H1 (cell line): ENCODE results near the gene MAGI1. TPM values are rescaled to one million over a fixed set of nuclear protein-coding genes. Genes with fewer than 3 reads are reported as not detected.

Experiments used
- CTCF ChIA-PET: fragments of 300-600 bp; sonication (Branson Sonifier 250); formaldehyde crosslinking; loops from one replicate; lab custom pipeline; 2021; ENCODE audit not compliant: partially characterized antibody; lab: Charles Lee
- POLR2A ChIA-PET: fragments of 300-600 bp; sonication (Branson Sonifier 250); formaldehyde crosslinking; loops from one replicate; lab custom pipeline; 2021; ENCODE audit warnings: inconsistent platforms; ENCODE audit not compliant: partially characterized antibody; lab: Charles Lee
- DNase-seq, 2 experiments: peaks; one replicate each; pipeline versions ENCODE4 v3.0.0 to v3.0.0-alpha.2; 2010 to 2022; ENCODE audit warnings: low spot score in 2 of 2, low read depth in 1 of 2, mixed read lengths in 1 of 2
- FAIRE-seq: peaks from 2 replicates; lab custom pipeline; 2011; peaks lifted over from hg19 to GRCh38; lab: Jason Lieb, UNC
- H2AFZ ChIP-seq: 2 replicates; pipeline ENCODE4 v1.8.1; 2012; ENCODE audit warnings: low read length, inconsistent platforms
- H2AK5ac ChIP-seq: 2 replicates; pipeline ENCODE4 v1.6.1; 2013; ENCODE audit warnings: low read depth, low read length
- H2BK120ac ChIP-seq: replicated peaks from 2 replicates; pipeline ENCODE3; 2013; ENCODE audit warnings: low read depth, low read length, inconsistent platforms
- H2BK12ac ChIP-seq: 2 replicates; pipeline ENCODE4 v1.6.1; 2013; ENCODE audit warnings: low read depth, low read length
- H2BK15ac ChIP-seq: 2 replicates; pipeline ENCODE4 v1.6.1; 2013; ENCODE audit warnings: low read length
- H2BK20ac ChIP-seq: 2 replicates; pipeline ENCODE4 v1.6.1; 2013; ENCODE audit warnings: low read length
- H2BK5ac ChIP-seq: 2 replicates; pipeline ENCODE4 v1.6.1; 2013; ENCODE audit warnings: low read depth, low read length
- H3K14ac ChIP-seq: 2 replicates; pipeline ENCODE4 v1.6.1; 2013; ENCODE audit warnings: inconsistent platforms; ENCODE audit not compliant: insufficient read length
- H3K18ac ChIP-seq: 2 replicates; pipeline ENCODE4 v1.6.1; 2013; ENCODE audit warnings: low read length; ENCODE audit errors: extremely low read depth
- H3K23ac ChIP-seq: 2 replicates; pipeline ENCODE4 v1.6.1; 2013; ENCODE audit warnings: inconsistent platforms; ENCODE audit not compliant: insufficient read length
- H3K23me2 ChIP-seq: 2 replicates; pipeline ENCODE4 v1.6.1; 2013; ENCODE audit warnings: low read depth, low read length
- H3K27ac ChIP-seq: 2 replicates; pipeline ENCODE4 v1.6.1; 2011; ENCODE audit warnings: low read depth, low read length, inconsistent platforms
- H3K27me3 ChIP-seq, 4 experiments: replicated peaks in 1 of 4; 1 replicate in 1 of 4; 2 replicates in 3 of 4; pipeline versions ENCODE4 v1.6.1 to v1.8.1; 2011 to 2013; ENCODE audit warnings: low read length in 3 of 4, mild to moderate bottlenecking in 3 of 4, inconsistent platforms in 2 of 4, mixed read lengths in 2 of 4, moderate library complexity in 1 of 4; ENCODE audit not compliant: control insufficient read depth in 3 of 4, insufficient read depth in 3 of 4; ENCODE audit errors: extremely low read depth in 1 of 4
- H3K36me3 ChIP-seq, 4 experiments: 2 replicates each; pipeline versions ENCODE4 v1.6.1 to v1.8.1; 2011 to 2013; ENCODE audit warnings: mild to moderate bottlenecking in 4 of 4, low read length in 3 of 4, moderate library complexity in 2 of 4, control low read depth in 1 of 4, inconsistent platforms in 1 of 4; ENCODE audit not compliant: insufficient read depth in 4 of 4, control insufficient read depth in 2 of 4
- H3K4ac ChIP-seq: replicated peaks from 2 replicates; pipeline ENCODE3; 2013; ENCODE audit warnings: low read length, low read depth, mixed read lengths, inconsistent platforms; ENCODE audit not compliant: insufficient read length
- H3K4me1 ChIP-seq, 4 experiments: replicated peaks in 1 of 4; 1 replicate in 1 of 4; 2 replicates in 3 of 4; pipeline versions ENCODE4 v1.6.1 to v1.8.1; 2011 to 2013; ENCODE audit warnings: low read length in 3 of 4, inconsistent platforms in 2 of 4, mixed read lengths in 1 of 4; ENCODE audit not compliant: insufficient read depth in 4 of 4, control insufficient read depth in 3 of 4
- H3K4me2 ChIP-seq, 2 experiments: 2 replicates each; pipeline versions ENCODE4 v1.6.1 to v1.8.1; 2011 to 2013; ENCODE audit warnings: low read depth in 2 of 2, low read length in 2 of 2, control low read depth in 1 of 2, inconsistent platforms in 1 of 2, mild to moderate bottlenecking in 1 of 2; ENCODE audit not compliant: insufficient read depth in 1 of 2
- H3K4me3 ChIP-seq, 4 experiments: fragments of 200-600, 300-600 bp in 1 of 4; sonication (generic), shearing (Covaris generic), sonication (Bioruptor Twin) in 1 of 4; 2 replicates each; pipeline versions ENCODE4 v1.5.1 to v1.8.1; 2011 to 2016; ENCODE audit warnings: low read length in 4 of 4, low read depth in 3 of 4, control low read depth in 2 of 4, inconsistent platforms in 2 of 4, mild to moderate bottlenecking in 2 of 4, mixed read lengths in 1 of 4, moderate library complexity in 1 of 4; ENCODE audit not compliant: insufficient read depth in 2 of 4; ENCODE audit errors: extremely low read depth in 1 of 4
- H3K56ac ChIP-seq: replicated peaks from 2 replicates; pipeline ENCODE3; 2013; ENCODE audit warnings: low read depth, mild to moderate bottlenecking, mixed read lengths, low read length, inconsistent platforms; ENCODE audit not compliant: insufficient read length
- H3K79me1 ChIP-seq: 2 replicates; pipeline ENCODE4 v1.6.1; 2013; ENCODE audit warnings: low read depth, low read length, control low read depth
- H3K79me2 ChIP-seq, 2 experiments: 2 replicates each; pipeline versions ENCODE4 v1.6.1 to v1.8.1; 2012 to 2013; ENCODE audit warnings: low read length in 2 of 2, mild to moderate bottlenecking in 2 of 2, inconsistent platforms in 1 of 2; ENCODE audit not compliant: insufficient read depth in 2 of 2, control insufficient read depth in 1 of 2
- H3K9ac ChIP-seq, 4 experiments: replicated peaks in 1 of 4; 1 replicate in 1 of 4; 2 replicates in 3 of 4; pipeline versions ENCODE4 v1.6.1 to v1.8.1; 2011 to 2013; ENCODE audit warnings: low read depth in 3 of 4, low read length in 3 of 4, control low read depth in 2 of 4, mild to moderate bottlenecking in 2 of 4, moderate library complexity in 2 of 4, inconsistent platforms in 1 of 4; ENCODE audit errors: extremely low read depth in 1 of 4
- H3K9me3 ChIP-seq, 2 experiments: 2 replicates each; pipeline versions ENCODE4 v1.6.1 to v1.8.1; 2012 to 2013; ENCODE audit warnings: mild to moderate bottlenecking in 2 of 2, moderate library complexity in 2 of 2, control low read depth in 1 of 2, inconsistent platforms in 1 of 2, low read depth in 1 of 2, low read length in 1 of 2, mixed read lengths in 1 of 2; ENCODE audit not compliant: insufficient read depth in 2 of 2
- H4K20me1 ChIP-seq, 2 experiments: replicated peaks in 1 of 2; 2 replicates each; pipeline versions ENCODE3 to v1.8.1; 2011 to 2013; ENCODE audit warnings: inconsistent platforms in 2 of 2, low read length in 2 of 2, mild to moderate bottlenecking in 1 of 2; ENCODE audit not compliant: insufficient read depth in 2 of 2, control insufficient read depth in 1 of 2
- H4K5ac ChIP-seq: 2 replicates; pipeline ENCODE4 v1.6.1; 2013; ENCODE audit warnings: low read length, low read depth, mixed read lengths, inconsistent platforms; ENCODE audit not compliant: insufficient read length
- H4K8ac ChIP-seq: 2 replicates; pipeline ENCODE4 v1.8.0; 2013; ENCODE audit warnings: mild to moderate bottlenecking, moderate library complexity, low read length, inconsistent platforms; ENCODE audit not compliant: insufficient read depth; ENCODE audit errors: extremely low read depth
- H4K91ac ChIP-seq: replicated peaks from 2 replicates; pipeline ENCODE3; 2013; ENCODE audit warnings: low read length, mixed read lengths, inconsistent platforms; ENCODE audit not compliant: insufficient read length
- CEBPB ChIP-seq: IDR thresholded peaks from 2 replicates; pipeline ENCODE4 v1.6.1; 2012; ENCODE audit warnings: low read depth, low read length
- HDAC6 ChIP-seq: IDR thresholded peaks from one replicate; pipeline ENCODE4 v1.7.1; 2012; ENCODE audit warnings: low read depth, mild to moderate bottlenecking, inconsistent platforms, low read length, moderate library complexity
- NRF1 ChIP-seq: IDR thresholded peaks from 2 replicates; pipeline ENCODE4 v1.6.1; 2011; ENCODE audit warnings: mild to moderate bottlenecking, low read depth, low read length, improper control_type of control experiment
- SIX5 ChIP-seq: IDR thresholded peaks from 2 replicates; pipeline ENCODE4 v1.6.1; 2011; ENCODE audit warnings: mild to moderate bottlenecking, low read depth, low read length
- TBP ChIP-seq: IDR thresholded peaks from 2 replicates; pipeline ENCODE4 v1.6.1; 2011; ENCODE audit warnings: low read depth, low read length, improper control_type of control experiment
- WGBS, 2 experiments: shearing (Covaris generic) in 1 of 2; methylation state at CpG; one replicate each; pipeline versions ENCODE4 v1.1.6 to v1.1.7; 2013 to 2015; ENCODE audit warnings: low lambda C conversion rate in 2 of 2, mixed read lengths in 2 of 2, inconsistent platforms in 1 of 2, low coverage in 1 of 2, missing lambda C conversion rate in 1 of 2; ENCODE audit not compliant: insufficient replicate concordance in 2 of 2, insufficient coverage in 1 of 2, insufficient read length in 1 of 2; ENCODE audit errors: extremely low coverage in 1 of 2, missing lambda C conversion rate in 1 of 2; 5-methylcytosine and 5-hydroxymethylcytosine counted together
- polyA plus RNA-seq, 7 experiments: library from polyadenylated mRNA; depleted of rRNA in 3 of 7; stranded (reverse) in 5 of 7; unstranded in 2 of 7; fragments of >200 nt in 5 of 7; fragments of 200-250 nt in 2 of 7; gene quantifications; 1 replicate in 5 of 7; 2 replicates in 1 of 7; 4 replicates in 1 of 7; pipeline versions ENCODE4 v1.2.1 to v1.2.3, GENCODE V29; 2011 to 2013; ENCODE audit warnings: missing spikeins in 2 of 7, mixed read lengths in 2 of 7
- total RNA-seq: library from RNA; stranded (reverse); fragmentation: NEBNext Ultra II Directional; extraction: Animal tissue kit (Norgen Biotek cat#: 25700); gene quantifications from 2 replicates; pipeline ENCODE4 v1.2.1, GENCODE V29; 2021

The MAGI1 gene
- total and polyA plus RNA-seq, 2 of the 8 experiments (the other 6 are each of a cell fraction or from before 2014, with no cell fraction given): 19.8 to 78.0 TPM

- Histone ChIP-seq H3K4me1 (peaks cover 3 to 16% (median 4%) of the 10 kb centered on the region in 4 experiments; a peak in 5 of 7 replicates), H2BK5ac (no peak overlapping the region), H3K27ac (no peak overlapping the region), H3K9me3 (no peaks in the 10 kb centered on the region), H2BK15ac (no peak overlapping the region), H3K56ac (no peak overlapping the region), H4K91ac (no peak overlapping the region), H3K23ac (no peak overlapping the region), H2AK5ac (no peak overlapping the region), H3K79me1 (peaks cover 7% of the 10 kb centered on the region), H3K18ac (no peak overlapping the region), H3K4me2 (no peak overlapping the region), H3K23me2 (no peaks in the 10 kb centered on the region), H4K5ac (no peak overlapping the region), H3K27me3 (no peaks in the 10 kb centered on the region), H3K4me3 (no peak overlapping the region), H3K36me3 (no peaks in the 10 kb centered on the region), H3K79me2 (peaks cover 0 to 59% of the 10 kb centered on the region in 2 experiments; a peak in 3 of 4 replicates), H2BK120ac (no peak overlapping the region), H4K20me1 (peaks cover 0 to 2% of the 10 kb centered on the region in 2 experiments), H3K9ac (no peak overlapping the region), H3K14ac (no peak overlapping the region), H4K8ac (no peak overlapping the region), H2BK20ac (no peak overlapping the region), H3K4ac (no peak overlapping the region), H2AFZ (no peak overlapping the region), H2BK12ac (no peak overlapping the region)
- ChIA-PET POLR2A (interaction anchor here (0.7 to 3.5 kb wide), 4 partner anchors 12 to 149 kb away, joined by 3 to 9 read pairs (median 4); no protein-coding TSS in a partner anchor), CTCF (interaction anchor here (2.1 kb wide), 1 partner anchor 9 kb away, joined by 5 read pairs; no protein-coding TSS in a partner anchor)
- no peak for DNase-seq
- TF ChIP-seq CEBPB (no peak), HDAC6 (no peak), SIX5 (no peak), NRF1 (no peak), TBP (no peak)
- WGBS, 2 experiments: 78% methylated on average over 3 of the region's 3 CpGs; no CpG with 5 or more reads in 1 of the 2 experiments
- FAIRE-seq: no peak
Observed at GRCh38 chr3:65967451-65967850, 71.3 kb downstream of the MAGI1 start.
